Kasumi-1 (cell line): ENCODE results near the gene VSTM5.

Experiments used
- DNase-seq, 2 experiments: peaks; one replicate each; lab custom pipeline; 2025; lab: John Stamatoyannopoulos, UW

VSTM5 gene

DNA sequence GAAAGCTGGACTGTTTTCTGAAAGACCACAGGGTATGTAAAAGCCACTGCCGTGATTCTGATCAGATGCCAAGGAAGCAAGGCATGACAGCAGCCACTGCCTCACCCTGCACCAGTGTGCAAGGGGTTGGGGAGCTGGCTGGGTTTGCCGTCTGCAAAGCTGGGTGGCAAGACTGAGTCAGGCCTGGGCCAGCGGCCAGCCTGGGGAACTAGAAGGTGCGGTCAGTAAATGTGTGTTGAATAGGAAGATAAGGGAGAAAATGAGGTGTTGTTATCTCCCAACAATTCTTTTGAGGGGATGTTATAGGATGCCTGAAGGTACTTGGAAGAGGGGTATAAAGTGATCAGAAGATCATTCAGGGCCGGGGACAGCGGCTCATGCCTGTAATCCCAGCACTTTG is 8.0 kb downstream of the VSTM5 start:
- DNase-seq = no peak

DNA sequence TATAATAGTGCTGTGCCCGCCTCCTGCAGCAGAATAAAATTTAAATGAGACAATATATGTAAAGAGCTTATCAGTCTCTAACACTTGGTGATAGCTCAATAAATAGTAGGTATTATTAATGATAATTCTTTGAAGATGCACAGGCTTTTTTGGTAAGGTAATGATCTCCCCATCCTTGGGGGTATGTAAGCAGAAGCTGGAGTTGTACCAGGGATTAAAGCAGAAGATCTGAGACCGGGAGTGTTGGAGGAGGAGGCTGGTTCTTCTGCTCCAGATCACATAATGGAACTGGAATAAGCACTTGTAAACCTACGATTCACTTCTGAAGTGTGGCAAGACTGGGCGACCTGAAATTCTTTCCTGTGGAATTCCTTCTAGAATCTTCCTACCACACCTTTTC is 8.4 kb downstream of the VSTM5 start:
- DNase-seq = no peak

DNA sequence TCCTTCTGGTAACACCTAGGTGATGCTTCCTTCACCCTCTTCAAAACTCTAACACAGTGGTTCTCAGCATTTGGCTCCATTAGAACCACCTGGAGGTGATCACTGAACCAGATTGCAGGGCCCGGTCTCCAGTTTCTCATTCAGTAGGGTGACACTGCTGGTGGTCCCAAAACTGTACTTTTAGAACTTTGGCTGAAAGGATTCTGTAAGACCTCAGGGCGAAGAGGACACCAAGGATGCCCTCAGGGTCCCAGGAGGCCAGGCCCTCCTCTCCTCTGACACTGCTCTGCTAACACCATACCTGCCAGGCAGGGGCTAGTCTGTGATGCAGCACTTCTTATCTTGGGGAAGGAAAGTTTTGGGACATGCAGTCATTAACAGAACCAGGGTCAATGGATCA is 9.0 kb downstream of the VSTM5 start:
- DNase-seq = no peak

DNA sequence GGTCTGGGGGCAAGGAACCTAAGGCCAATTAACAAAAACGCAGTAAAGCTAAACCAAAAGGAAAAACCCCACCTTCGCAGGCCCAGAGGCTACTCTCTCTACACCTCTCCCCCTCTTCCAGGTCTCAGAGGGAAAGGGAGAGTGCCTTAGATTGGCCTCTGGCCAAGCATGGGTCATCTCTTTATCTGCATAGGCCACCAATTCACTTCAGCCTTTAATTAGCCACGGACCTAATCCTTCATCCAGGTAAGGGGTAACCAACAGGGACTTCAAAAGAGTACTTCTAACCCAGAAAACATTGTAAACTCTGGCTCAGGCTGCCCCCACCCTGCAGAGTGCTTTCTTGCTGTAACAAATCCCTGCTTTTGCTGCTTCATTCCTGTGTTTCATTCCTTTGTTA is 9.4 kb downstream of the VSTM5 start:
- DNase-seq = no peak

DNA sequence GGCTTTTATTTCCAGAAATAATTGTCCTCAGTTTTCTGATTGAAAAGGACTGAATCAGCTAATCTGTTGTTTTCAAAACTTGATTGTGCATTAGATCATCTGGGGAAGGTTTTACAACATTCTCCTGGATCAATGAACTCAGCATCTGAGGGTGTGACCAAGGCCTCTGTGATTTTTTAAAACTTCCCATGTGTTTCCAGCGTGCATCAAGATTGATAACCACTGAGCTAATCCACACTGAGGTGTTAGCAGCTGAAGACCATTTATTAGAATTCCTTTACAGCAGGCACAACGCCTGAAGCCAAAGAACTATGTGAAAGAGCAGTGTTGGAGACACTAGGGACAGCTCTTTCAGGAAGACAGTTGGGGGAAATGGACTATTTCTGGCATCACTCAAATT is 10.2 kb downstream of the VSTM5 start:
- no peak for DNase-seq

DNA sequence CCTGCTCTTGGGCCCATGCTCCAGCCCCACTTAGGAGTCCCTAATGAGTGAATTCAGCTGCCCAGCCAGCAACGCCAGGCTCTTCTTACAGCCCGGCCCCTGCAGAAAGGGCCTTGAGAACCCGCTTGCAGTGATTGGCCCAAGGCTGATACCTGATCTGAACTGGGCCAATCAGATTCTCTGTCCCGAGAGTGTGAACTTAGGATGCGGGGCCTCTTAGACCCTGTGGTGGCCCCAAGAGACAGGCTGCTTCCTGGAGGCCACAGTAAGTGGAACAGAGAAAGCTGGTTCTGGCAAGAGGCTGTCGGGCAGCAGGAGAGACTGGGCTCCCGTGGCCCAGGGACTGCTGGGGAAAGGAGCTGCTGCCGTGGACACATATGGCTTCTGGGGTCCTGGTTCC is 11.5 kb downstream of the VSTM5 start:
- DNase-seq = no peak

DNA sequence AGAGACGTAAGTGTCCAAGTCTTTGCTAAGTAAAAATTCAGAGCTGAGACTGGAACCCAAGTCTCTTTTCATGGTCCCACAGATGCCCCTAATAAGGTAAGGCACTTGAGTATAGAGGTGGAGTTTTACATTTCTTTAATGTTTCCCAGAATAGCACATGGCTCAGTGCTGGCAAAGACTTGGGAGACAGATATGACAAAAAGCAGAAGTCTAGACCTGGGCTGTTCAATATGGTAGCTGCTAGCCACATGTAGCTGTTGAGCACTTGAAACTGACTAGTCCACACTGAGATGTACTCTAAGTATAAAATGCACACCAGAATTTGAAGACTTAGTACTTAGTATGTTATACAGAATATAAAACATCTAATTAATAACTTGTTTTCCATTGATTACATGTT is 17.6 kb downstream of the VSTM5 start:
- DNase-seq = peak in 1 of 2 experiments; percentile 17

DNA sequence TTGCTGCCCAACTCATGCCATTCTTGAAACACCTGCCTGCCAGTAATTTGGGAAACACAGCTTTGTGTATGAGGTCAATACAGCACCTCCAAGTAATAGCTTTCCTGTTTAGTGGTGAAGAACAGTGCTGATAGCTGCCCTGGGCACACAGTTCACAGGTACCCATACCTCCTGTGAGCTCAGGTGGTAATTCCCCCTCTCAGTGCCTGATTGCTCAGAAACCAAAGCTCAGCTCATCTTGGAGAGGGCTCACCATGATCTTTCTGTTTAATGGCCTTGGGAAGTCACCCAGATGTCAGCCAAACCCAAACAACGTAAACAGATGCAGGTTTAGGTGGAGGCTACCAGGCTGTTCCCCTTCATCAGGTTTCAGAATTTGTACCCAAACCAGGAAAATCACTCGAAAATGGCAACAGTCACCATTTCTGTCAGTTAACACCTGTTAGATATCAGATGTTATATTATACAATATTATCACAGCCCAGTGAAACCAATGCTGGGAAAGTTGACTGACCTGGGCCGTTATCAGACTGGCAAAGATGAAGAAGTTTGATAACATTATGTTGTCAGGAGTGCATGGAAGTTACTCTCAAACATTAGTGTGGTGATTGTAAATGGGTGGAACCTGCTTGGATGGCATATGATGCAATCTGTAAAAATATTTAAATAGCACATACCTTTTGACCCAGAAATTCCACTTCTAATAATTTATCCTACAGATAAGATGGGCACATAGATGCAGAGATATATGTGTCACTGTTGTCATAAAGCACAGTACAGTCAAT is 18.9 kb downstream of the VSTM5 start:
- no peak for DNase-seq

DNA sequence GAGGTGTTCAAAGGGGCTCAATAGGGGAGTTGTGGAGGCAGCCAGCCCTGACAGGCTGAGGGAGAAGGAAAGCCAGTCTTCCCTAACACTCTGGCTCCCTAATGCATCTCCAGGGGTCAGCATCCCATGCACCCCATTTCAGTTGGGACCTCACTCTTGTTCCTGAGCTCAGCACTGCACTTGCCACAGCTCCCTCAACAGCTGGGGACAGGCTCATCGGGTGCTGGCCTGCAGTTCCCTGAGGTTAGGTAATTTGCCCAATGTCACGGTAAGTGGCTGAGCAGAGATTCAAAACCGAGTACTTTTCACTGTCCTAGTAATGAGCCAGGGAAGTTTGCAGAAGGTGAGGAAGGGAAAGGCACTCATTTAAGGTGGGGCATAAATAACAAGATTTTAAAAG is 20.8 kb downstream of the VSTM5 start:
- no peak for DNase-seq

DNA sequence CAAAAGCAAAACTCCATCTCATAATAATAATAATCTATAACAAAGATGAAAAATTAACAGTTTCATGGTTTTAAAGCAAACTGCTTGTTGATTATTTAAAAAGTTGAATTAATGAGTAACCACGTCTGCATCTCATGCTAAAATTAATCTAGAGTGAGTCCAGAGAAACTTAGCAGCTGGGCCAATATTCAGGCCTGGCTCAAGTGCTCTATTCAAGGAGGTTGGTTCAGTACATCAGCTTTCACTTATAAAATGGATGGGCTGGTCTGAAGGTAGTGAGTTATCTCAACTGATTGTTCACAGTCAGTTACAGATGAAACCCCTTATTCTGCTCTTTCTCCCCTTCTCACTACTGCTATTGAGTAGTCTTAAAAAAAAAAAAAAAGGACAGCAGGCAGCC is 23.1 kb downstream of the VSTM5 start:
- DNase-seq = no peak

DNA sequence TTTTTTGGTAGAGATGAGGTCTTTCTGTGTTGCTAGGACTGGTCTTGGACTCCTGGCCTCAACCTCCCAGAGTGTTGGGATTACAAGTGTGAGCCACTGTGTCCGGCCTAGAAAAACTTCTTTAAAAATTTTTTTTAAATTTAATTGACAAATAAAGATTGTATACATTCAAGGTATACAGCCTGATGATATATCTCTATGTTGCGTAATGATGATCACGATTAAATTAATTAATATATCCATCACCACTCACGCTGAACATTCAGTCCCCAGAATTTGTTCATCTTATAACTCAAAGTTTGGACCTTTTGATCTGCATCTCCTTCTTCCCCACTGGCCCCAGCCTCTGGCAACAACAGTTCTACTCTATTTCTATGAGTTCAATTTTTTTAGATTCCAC is 27.2 kb downstream of the VSTM5 start:
- no peak for DNase-seq

DNA sequence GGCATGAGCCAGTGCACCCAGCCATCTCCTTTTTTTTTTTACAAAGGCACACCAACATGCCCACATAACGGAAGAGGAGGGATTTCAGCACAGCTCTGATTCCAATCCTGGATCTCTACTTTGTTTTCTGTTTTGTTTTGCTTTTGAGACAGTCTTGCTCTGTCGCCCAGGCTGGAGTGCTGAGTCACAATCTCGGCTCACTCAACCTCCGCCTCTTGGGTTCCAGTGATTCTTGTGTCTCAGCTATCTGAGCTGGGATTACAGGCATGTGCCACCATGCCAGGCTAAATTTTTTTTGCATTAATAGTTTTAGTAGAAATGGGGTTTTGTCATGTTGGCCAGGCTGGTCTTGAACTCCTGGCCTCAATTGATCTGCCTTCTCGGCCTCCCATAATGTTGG is 28.1 kb downstream of the VSTM5 start:
- DNase-seq = no peak

DNA sequence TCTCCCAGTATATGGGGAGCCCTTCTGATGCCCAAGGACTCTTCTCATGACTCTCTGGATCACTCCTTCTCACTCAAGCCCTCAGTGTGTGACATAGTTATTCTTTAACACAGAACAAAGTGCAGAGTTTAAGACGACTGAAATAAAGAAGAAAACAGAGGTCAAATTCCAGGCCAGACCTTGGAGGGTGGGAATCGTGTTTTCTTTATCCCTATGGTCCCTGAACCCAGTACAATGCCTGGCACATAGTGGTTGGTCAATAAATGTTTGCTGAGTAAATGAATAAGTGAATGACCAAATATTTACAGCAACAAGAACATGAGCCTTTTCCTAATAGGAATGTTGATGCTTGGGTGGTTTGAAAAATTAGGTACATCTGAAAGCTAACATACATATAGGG is 28.8 kb downstream of the VSTM5 start:
- no peak for DNase-seq

DNA sequence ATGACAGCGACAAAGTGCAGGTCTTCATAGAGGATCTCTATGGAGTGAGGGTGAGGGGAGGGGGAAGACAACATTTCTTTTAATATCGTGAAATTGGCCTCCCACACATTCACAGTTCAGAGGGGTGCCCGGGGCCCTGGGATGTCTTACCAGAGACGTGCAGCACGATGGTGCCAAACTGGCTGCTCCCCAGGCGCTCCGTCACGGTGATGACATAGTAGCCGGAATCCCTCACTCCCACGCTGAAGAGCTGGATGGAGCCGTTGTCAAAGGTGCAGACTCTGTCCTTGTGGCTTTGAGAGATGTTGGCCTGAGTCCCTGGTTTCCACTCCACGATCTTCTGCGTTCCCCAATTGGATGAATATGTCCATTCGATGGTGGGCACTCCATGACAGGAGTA is 29.6 kb downstream of the VSTM5 start:
- DNase-seq = no peak

DNA sequence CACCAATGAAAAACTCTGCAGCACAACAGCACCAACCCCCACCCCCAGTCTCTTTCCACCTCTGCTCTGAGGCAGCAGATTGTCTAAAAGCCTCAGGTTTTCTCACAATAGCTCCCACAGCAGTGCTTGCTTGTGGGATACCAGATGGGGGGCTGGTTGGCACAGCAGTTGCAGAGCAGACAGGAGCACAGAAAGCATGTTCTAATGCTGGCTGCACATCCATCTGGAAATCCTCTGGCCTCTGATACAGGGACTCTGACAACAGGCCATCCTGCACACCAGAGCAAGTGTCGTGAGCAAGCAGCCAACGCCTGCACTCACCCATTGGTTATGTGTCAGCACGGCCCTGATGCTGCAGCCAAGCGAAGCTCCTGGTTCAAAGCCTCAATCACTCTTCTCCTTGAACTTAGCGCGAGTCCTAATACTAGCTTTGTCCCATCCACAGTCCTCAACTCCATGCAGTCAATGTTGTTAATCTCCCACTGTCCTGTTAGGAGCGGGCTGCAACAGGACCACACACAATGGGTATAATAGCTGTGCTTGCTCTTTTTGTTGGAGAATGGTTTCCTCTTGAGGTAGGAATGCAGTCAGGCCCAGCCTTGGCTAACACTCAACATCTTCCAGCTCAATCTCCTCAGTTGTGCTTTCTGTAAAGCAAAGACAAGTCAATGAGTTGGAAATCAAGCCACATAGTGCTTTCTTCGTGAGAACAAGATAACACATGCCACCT is 30.3 kb downstream of the VSTM5 start:
- DNase-seq = no peak

DNA sequence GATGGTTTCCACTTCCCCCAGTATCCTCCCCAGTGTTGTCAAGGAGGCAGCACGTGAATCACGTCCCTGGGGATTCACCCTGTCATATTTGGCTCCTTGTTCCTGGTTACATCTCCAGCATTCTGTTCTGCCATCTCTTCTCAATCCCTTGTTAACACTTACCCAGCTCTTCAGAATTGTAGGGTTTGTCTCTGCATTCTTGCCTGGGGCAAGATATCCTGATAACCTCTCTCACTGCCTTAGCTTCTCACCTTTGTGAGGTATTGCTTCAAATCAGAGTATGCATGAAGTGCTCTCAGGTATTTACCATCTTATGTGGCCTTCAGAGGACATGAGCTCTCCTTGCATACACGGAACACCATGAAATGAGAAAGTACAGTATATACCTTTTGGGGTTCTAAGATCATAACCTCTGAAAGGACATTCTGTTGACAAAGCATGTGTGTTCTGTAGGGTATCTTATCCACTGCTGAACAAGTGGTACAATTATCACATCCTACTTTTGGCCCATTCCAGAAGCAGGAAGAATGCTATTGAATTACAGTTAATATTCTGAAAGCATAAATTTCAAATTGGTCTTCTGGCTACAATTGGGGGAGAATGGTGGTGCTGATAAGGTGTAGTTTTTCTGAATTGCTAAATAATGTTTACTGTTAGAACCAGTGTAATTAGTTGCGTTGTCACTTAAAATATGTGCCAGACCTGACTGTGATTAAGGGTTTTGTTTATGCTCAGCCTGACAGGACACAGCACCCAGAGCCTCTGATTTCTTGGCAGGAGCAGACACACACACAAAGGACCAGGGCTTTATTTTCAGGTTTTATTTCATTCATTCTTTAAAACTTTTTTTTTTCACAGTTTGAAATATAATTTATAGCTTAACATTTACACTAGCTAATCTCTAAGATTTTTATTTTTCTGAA is 32.7 kb downstream of the VSTM5 start:
- DNase-seq = no peak

DNA sequence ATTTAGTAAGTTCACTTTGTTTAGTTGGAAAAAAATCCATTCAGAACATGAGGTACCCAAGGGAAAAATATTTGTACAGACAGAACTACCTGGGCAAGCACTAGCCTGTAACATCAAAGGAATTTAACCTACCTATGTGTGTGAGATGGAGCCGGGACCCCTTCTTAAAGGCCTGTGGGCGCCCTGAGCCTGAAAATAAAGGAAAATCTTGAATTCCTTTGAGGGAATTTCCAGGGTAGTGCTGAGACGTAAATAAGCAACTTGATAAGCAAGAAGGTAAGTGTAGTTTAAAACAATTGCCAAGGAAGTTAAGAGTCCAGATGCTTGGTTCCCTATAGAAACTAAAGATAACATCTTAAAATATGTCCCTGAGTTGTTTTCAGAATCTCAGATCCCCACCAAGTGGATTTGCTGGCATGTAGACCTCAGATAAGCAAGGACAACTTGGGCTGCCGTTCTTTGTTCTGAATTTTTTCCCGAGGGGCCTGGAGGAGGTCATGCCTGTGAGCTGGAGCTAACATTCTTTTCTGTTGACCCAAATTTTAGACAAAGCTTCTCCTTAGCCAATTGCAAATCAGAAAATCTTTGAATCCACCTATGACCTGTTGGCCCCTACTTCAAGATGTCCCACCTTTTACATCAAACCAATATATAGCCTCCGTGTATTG is 35.3 kb downstream of the VSTM5 start:
- DNase-seq = no peak

DNA sequence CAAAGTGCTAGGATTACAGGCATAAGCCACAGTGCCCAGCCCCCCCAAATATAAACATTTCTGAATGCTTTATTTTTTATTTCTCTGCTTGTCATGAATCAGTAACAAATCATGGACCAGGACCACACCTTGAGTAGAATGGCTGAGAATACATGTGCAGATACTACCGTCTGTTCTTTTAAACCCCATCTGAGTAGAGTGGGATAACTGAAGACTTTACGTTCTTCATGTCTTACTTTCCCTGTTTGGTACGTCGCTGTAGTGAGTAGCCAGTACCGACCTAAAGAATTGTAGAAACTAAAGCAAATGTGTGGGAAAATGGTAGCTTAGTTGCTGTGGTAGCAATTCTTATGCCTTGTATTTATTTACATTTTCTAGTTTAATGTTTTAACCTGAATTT is 36.4 kb downstream of the VSTM5 start:
- no peak for DNase-seq

DNA sequence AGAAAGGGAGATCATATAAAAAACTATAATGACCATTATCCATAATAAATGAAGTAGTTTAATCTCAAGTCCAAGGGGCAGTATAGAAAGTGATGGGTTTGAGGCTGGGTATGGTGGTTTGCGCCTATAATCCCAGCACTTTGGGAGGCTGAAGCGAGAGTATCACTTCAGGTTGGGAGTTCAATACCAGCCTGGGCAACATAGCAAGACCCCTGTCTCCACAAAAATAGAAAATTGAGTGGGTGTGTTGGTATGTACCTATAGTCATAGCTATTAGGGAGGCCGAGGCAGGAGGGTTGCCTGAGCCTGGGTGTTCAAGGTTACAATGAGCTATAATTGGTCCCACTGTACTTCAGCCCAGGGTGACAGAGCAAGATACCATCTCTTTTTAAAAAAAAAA is 42.4 kb downstream of the VSTM5 start:
- DNase-seq = no peak

DNA sequence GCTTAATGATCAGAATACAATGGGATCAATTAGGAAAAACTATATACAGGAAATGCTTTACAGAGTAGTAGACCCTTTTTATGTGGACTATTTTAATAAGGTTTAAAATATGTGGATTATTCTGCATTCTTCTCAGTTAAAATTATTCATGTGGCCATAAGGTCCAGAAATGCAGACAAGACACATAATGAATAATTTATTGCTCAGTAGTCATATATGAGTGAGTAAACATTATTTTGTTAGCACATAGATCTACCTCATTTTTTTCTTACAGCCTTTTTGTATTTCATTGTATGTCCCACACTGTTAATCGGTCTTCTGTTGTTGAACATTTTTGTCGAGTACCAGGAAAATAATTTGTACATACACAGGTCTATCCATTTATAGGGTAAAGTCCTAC is 45.5 kb downstream of the VSTM5 start:
- DNase-seq = no peak

DNA sequence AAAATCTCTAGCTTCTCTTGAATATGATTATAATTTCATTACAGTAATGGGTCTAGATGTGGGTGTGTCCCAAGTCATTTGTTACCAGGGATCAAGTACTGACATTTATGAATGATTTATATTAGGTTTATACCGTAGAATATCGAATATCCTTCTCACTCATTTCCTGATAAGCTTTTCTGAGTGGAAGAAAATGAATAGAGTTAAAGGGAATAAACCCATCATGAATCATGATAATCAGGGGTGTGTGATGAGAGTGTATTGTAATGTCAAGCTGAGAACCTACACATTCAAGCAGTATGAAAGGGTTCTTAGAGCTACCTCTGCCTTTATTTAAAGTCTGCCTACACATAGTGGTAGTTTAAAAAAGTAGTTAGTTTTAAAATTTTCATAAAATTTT is 49.1 kb downstream of the VSTM5 start:
- no peak for DNase-seq
